Measurements from ENCODE around the gene CAMK2G. TPM values are rescaled to one million over a fixed set of nuclear protein-coding genes. Genes with fewer than 3 reads are reported as not detected.

Gene CAMK2G
- total RNA-seq, 1 donor from 2014 or later, result 36.6 TPM

DNA sequence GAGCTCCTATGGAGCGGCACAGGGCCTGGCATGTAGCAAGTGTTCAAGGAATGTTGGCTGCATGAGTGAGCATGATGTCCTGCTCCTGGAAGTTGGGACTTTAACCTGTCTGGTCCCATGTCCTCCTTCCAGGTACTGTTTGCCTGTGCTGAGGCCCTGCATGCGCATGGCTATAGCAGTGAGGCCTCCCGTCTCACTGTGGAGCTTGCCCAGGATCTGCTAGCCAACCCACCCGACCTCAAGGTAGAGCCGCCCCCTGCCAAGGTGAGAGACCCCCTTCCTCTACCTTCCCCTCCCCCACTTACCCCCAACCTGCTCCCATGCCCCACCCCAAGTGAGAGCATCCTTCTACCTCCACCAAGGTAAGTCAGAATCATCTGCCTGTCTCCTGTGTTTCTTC lies 80.9 kb downstream of the CAMK2G start:
- no peaks in the 10 kb centered on the region for H3F3A ChIP-seq (ENCODE audit: low read depth)
- H3K9ac ChIP-seq, result no peak overlapping the region
- H3K36me3 ChIP-seq, result no peaks in the 10 kb centered on the region
- H3K27ac ChIP-seq, result no peak overlapping the region
- H4K20me1 ChIP-seq (ENCODE audit: low read depth), result no peaks in the 10 kb centered on the region
- TF ChIP-seq, protein P1, sequence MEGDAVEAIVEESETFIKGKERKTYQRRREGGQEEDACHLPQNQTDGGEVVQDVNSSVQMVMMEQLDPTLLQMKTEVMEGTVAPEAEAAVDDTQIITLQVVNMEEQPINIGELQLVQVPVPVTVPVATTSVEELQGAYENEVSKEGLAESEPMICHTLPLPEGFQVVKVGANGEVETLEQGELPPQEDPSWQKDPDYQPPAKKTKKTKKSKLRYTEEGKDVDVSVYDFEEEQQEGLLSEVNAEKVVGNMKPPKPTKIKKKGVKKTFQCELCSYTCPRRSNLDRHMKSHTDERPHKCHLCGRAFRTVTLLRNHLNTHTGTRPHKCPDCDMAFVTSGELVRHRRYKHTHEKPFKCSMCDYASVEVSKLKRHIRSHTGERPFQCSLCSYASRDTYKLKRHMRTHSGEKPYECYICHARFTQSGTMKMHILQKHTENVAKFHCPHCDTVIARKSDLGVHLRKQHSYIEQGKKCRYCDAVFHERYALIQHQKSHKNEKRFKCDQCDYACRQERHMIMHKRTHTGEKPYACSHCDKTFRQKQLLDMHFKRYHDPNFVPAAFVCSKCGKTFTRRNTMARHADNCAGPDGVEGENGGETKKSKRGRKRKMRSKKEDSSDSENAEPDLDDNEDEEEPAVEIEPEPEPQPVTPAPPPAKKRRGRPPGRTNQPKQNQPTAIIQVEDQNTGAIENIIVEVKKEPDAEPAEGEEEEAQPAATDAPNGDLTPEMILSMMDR (IDR thresholded peaks at IDR 0.05), result no peak
- TF ChIP-seq EZH2 (IDR thresholded peaks at IDR 0.05) (no peak), EZH2phosphoT487 (IDR thresholded peaks at IDR 0.05) (no peak)
- Mint-ChIP-seq H3K27ac (no peak overlapping the region), H3K36me3 (peaks cover 36% of the 10 kb centered on the region), H3K4me1 (no peaks in the 10 kb centered on the region), H3K9me3 (no peaks in the 10 kb centered on the region), H3K27me3 (ENCODE audit: insufficient read depth, low read depth) (peaks cover 7% of the 10 kb centered on the region), H3K4me3 (no peak overlapping the region)
- H2AFZ ChIP-seq (replicated peaks), result no peak overlapping the region
- H3K27me3 ChIP-seq, result no peaks in the 10 kb centered on the region
- peaks cover under 1% of the 10 kb centered on the region for H3K79me2 ChIP-seq (ENCODE audit: low read depth)
- no peak for DNase-seq (ENCODE audit: low spot score)
- no peaks in the 10 kb centered on the region for H3K9me3 ChIP-seq (ENCODE audit: low read depth)
- H3K4me1 ChIP-seq, result no peaks in the 10 kb centered on the region
- no peak overlapping the region for H3K4me3 ChIP-seq
- no peak overlapping the region for H3K4me2 ChIP-seq

DNA sequence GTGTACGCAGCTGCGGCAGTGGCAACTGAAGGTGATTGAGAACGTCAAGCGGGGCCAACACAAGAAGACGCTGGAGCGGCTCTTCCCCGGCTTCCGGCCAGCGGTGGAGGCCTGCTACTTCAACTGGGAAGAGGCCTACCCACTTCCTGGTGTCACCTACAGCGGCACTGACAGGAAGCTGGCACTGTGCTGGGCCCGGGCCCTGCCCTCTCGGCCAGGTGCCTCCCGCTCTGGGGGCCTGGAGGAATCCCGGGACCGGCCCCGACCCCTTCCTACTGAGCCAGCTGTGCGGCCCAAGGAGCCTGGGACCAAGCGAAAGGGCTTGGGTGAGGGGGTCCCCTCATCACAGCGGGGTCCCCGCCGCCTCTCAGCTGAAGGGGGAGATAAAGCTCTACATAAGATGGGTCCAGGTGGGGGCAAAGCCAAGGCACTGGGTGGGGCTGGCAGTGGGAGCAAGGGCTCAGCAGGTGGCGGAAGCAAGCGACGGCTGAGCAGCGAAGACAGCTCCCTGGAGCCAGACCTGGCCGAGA lies 82.4 kb downstream of the CAMK2G start:
- Histone ChIP-seq H3K4me2 (no peak overlapping the region), H3K27ac (no peak overlapping the region), H3K27me3 (no peaks in the 10 kb centered on the region), H3F3A (ENCODE audit: low read depth) (no peaks in the 10 kb centered on the region), H3K4me1 (no peaks in the 10 kb centered on the region), H3K9me3 (ENCODE audit: low read depth) (no peaks in the 10 kb centered on the region), H4K20me1 (ENCODE audit: low read depth) (peaks cover 11% of the 10 kb centered on the region), H3K4me3 (no peak overlapping the region), H3K36me3 (no peaks in the 10 kb centered on the region), H3K9ac (no peak overlapping the region), H2AFZ (replicated peaks) (no peak overlapping the region), H3K79me2 (ENCODE audit: low read depth) (peaks cover 14% of the 10 kb centered on the region)
- DNase-seq (ENCODE audit: low spot score), result no peak
- no peak overlapping the region for H3K4me3 Mint-ChIP-seq
- no peak overlapping the region for H3K27ac Mint-ChIP-seq
- H3K27me3 Mint-ChIP-seq (ENCODE audit: insufficient read depth, low read depth), result peaks cover 3% of the 10 kb centered on the region
- H3K4me1 Mint-ChIP-seq, result peaks cover 7% of the 10 kb centered on the region
- H3K36me3 Mint-ChIP-seq, result peaks cover 27% of the 10 kb centered on the region
- no peaks in the 10 kb centered on the region for H3K9me3 Mint-ChIP-seq
- no peak for TF ChIP-seq EZH2 (IDR thresholded peaks at IDR 0.05)

DNA sequence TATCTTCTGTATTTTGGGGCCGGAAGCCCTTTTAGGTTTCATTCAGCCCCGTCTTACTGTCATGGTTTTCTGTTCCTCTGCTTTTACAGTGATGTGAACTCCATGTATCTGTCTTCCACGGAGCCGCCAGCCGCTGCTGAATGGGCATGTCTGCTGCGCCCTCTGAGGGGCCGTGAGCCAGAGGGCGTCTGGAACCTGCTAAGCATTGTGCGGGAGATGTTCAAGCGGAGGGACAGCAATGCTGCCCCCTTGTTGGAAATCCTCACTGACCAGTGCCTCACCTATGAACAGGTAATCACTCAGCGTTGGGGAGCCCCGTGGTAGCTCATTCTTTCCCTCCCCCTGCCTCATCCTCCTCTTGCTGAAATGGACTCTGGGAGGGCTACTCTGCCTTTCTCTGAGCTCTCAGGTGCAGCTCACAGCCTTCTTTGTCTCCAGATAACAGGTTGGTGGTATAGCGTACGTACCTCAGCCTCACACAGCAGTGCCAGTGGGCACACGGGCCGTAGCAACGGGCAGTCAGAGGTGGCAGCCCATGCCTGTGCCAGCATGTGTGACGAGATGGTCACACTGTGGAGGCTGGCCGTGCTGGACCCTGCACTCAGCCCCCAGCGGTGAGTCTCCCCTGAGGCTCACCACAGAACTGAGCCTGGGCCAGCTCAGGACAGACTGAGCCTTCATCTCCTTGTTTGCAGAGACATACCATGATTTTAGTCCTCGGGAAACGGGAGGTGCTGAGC lies 83.3 kb downstream of the CAMK2G start:
- Histone ChIP-seq H3K27me3 (no peaks in the 10 kb centered on the region), H3K9me3 (ENCODE audit: low read depth) (no peaks in the 10 kb centered on the region), H3K9ac (no peak overlapping the region), H3K4me2 (no peak overlapping the region), H3K27ac (no peak overlapping the region), H2AFZ (replicated peaks) (no peak overlapping the region), H4K20me1 (ENCODE audit: low read depth) (peaks cover 20% of the 10 kb centered on the region), H3K4me3 (no peak overlapping the region), H3K79me2 (ENCODE audit: low read depth) (peaks cover 21% of the 10 kb centered on the region), H3F3A (ENCODE audit: low read depth) (peaks cover 7% of the 10 kb centered on the region), H3K36me3 (no peaks in the 10 kb centered on the region), H3K4me1 (peaks cover 5% of the 10 kb centered on the region)
- DNase-seq (ENCODE audit: low spot score), result no peak
- peaks cover 13% of the 10 kb centered on the region for H3K4me1 Mint-ChIP-seq
- H3K27ac Mint-ChIP-seq, result no peak overlapping the region
- TF ChIP-seq, protein P1 (IDR thresholded peaks at IDR 0.05), result no peak
- TF ChIP-seq EZH2phosphoT487 (IDR thresholded peaks at IDR 0.05) (no peak), EZH2 (IDR thresholded peaks at IDR 0.05) (no peak)
- H3K27me3 Mint-ChIP-seq (ENCODE audit: insufficient read depth, low read depth), result peaks cover 3% of the 10 kb centered on the region
- H3K9me3 Mint-ChIP-seq, result no peaks in the 10 kb centered on the region
- H3K4me3 Mint-ChIP-seq, result no peak overlapping the region
- H3K36me3 Mint-ChIP-seq, result peaks cover 22% of the 10 kb centered on the region

DNA sequence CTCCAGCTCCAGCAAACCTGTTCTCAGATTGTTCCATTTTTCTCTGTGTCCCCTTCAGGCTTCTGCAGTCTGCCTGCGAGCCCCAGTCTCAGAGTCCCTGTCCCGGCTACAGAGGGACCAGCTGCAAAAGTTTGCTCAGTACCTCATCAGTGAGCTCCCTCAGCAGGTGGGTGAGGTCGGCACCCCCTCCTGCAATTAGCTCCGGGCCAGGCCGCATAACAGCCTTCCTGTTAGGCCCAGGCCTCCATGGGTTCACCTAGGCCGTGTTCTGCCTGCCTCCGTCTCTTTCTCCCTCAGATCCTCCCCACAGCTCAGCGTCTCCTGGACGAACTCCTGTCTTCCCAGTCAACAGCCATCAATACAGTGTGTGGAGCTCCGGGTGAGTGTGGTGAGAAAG lies 84.7 kb downstream of the CAMK2G start:
- H3K9me3 Mint-ChIP-seq, result no peaks in the 10 kb centered on the region
- peaks cover 17% of the 10 kb centered on the region for H3F3A ChIP-seq (ENCODE audit: low read depth)
- H3K4me1 ChIP-seq, result peaks cover 5% of the 10 kb centered on the region
- peaks cover 24% of the 10 kb centered on the region for H3K79me2 ChIP-seq (ENCODE audit: low read depth)
- no peak for DNase-seq (ENCODE audit: low spot score)
- TF ChIP-seq EZH2phosphoT487 (IDR thresholded peaks at IDR 0.05) (no peak), EZH2 (IDR thresholded peaks at IDR 0.05) (no peak)
- TF ChIP-seq, protein P1 (IDR thresholded peaks at IDR 0.05), result no peak
- H3K27ac ChIP-seq, result no peak overlapping the region
- no peaks in the 10 kb centered on the region for H3K9me3 ChIP-seq (ENCODE audit: low read depth)
- no peaks in the 10 kb centered on the region for H3K36me3 ChIP-seq
- peaks cover 20% of the 10 kb centered on the region for H3K4me1 Mint-ChIP-seq
- no peak overlapping the region for H2AFZ ChIP-seq (replicated peaks)
- peaks cover 16% of the 10 kb centered on the region for H3K36me3 Mint-ChIP-seq
- no peak overlapping the region for H3K4me2 ChIP-seq
- H3K9ac ChIP-seq, result no peak overlapping the region
- no peak overlapping the region for H3K4me3 Mint-ChIP-seq
- H3K27me3 Mint-ChIP-seq (ENCODE audit: insufficient read depth, low read depth), result peaks cover 3% of the 10 kb centered on the region
- no peaks in the 10 kb centered on the region for H3K27me3 ChIP-seq
- H4K20me1 ChIP-seq (ENCODE audit: low read depth), result peaks cover 26% of the 10 kb centered on the region
- no peak overlapping the region for H3K4me3 ChIP-seq
- no peak overlapping the region for H3K27ac Mint-ChIP-seq

Measured in neural progenitor cell (in vitro differentiated cells).